Transverse colon (tissue), 4 donors: ENCODE results near the gene SLC37A1. TPM values are rescaled to one million over a fixed set of nuclear protein-coding genes. Genes with fewer than 3 reads are reported as not detected.

Experiments used
- DNase-seq: peaks from one replicate; pipeline ENCODE4 v3.0.0-alpha.2; 2019
- H3K27ac ChIP-seq, 4 donors: fragments of 200-600 bp; sonication (generic); 2 replicates each; pipeline ENCODE4 v1.5.1; 2016 to 2018; ENCODE audit warnings: inconsistent platforms in 4 of 4
- H3K27me3 ChIP-seq: fragments of 200-600 bp; sonication (generic); 2 replicates; pipeline ENCODE4 v1.5.1; 2017; ENCODE audit warnings: inconsistent platforms
- H3K36me3 ChIP-seq, 4 donors: fragments of 200-600 bp; sonication (generic); 2 replicates each; pipeline ENCODE4 v1.5.1; 2017 to 2019; ENCODE audit warnings: inconsistent platforms in 4 of 4
- H3K4me1 ChIP-seq, 4 donors: fragments of 200-600 bp; sonication (generic); 2 replicates each; pipeline ENCODE4 v1.5.1; 2017 to 2020; ENCODE audit warnings: inconsistent platforms in 4 of 4
- H3K4me3 ChIP-seq, 4 donors: fragments of 200-600 bp; sonication (generic); 1 replicate in 1 of 4; 2 replicates in 3 of 4; pipeline versions ENCODE4 v1.5.1 to v1.6.1; 2017 to 2019; ENCODE audit warnings: inconsistent platforms in 4 of 4
- H3K9me3 ChIP-seq, 2 donors: fragments of 200-600 bp; sonication (generic); 2 replicates each; pipeline ENCODE4 v1.5.1; 2017 to 2019; ENCODE audit warnings: inconsistent platforms in 2 of 2
- CTCF ChIP-seq, 5 experiments: fragments of 200-600 bp in 3 of 5; fragments of 450-650 bp in 2 of 5; sonication (generic) in 3 of 5; IDR thresholded peaks; 1 replicate in 2 of 5; 2 replicates in 3 of 5; pipeline ENCODE4 v1.5.1; 2016 to 2017; ENCODE audit warnings: antibody characterized with exemption in 5 of 5, inconsistent platforms in 3 of 5, mild to moderate bottlenecking in 2 of 5, moderate library complexity in 1 of 5
- EP300 ChIP-seq: sonication (generic); formaldehyde crosslinking; IDR thresholded peaks from one replicate; pipeline ENCODE4 v1.6.1; 2017; ENCODE audit warnings: antibody characterized with exemption, low read depth
- POLR2A ChIP-seq: fragments of 450-650 bp; IDR thresholded peaks from one replicate; pipeline ENCODE4 v1.6.1; 2016; ENCODE audit warnings: antibody characterized with exemption, mild to moderate bottlenecking, moderate library complexity
- POLR2AphosphoS5 ChIP-seq, 3 donors: sonication (generic); formaldehyde crosslinking; IDR thresholded peaks; one replicate each; pipeline ENCODE4 v1.6.1; 2016; ENCODE audit warnings: antibody characterized with exemption in 3 of 3
- WGBS, 2 donors: methylation state at CpG; one replicate each; pipeline ENCODE4 v1.1.5; 2018; ENCODE audit warnings: low coverage in 1 of 2; 5-methylcytosine and 5-hydroxymethylcytosine counted together
- in situ Hi-C, 4 donors: fragments of 200-750 bp; cut with MboI; loops; one replicate each; pipeline versions ENCODE4 v1.15.0 to v1.15.1; 2017; ENCODE audit warnings: low sequenced_read_pairs in 3 of 4, low pct_ligation_motif_present in 1 of 4, low pct_unique_long_range_greater_than_20kb in 1 of 4
- intact Hi-C: fragments of 100-400 bp; cut with DNase I; formaldehyde crosslinking; loops from one replicate; pipeline ENCODE4 v1.15.1; 2023; ENCODE audit warnings: low total_unique reads
- total RNA-seq, 4 donors: library from RNA; depleted of rRNA; stranded (reverse); fragments of >200 nt; gene quantifications; one replicate each; pipeline ENCODE4 v1.1.0, GENCODE V29; 2016

Gene SLC37A1
- total RNA-seq, 4 donors from 2014 or later: 80.8 to 139 (median 117) TPM

- peaks cover 0 to 23% (median 11%) of the 10 kb centered on the region in 4 donors for H3K36me3 ChIP-seq
- no peak overlapping the region for H3K27ac ChIP-seq
- in situ Hi-C loops (loop anchor here in 1 of 4 donors (25.0 kb wide), 1 partner anchor 251 kb away; the partner anchor contains the start of gene TFF3), intact Hi-C loops (loop anchor here (10.0 kb wide), 1 partner anchor 1402 kb away; no protein-coding TSS in a partner anchor)
- no peak overlapping the region for H3K4me3 ChIP-seq
- WGBS, 2 donors: 91% methylated on average over 8 of the region's 8 CpGs; no CpG with 5 or more reads in 1 of the 2 donors
- H3K27me3 ChIP-seq: no peaks in the 10 kb centered on the region
- peak; percentile 4 for DNase-seq
- H3K9me3 ChIP-seq: no peaks in the 10 kb centered on the region
- TF ChIP-seq CTCF (IDR thresholded peaks at IDR 0.05) (no peak), POLR2AphosphoS5 (IDR thresholded peaks at IDR 0.05) (no peak), POLR2A (no peak), EP300 (no peak)
- H3K4me1 ChIP-seq: peaks cover 0 to 4% (median 0%) of the 10 kb centered on the region in 4 donors
Observed at GRCh38 chr21:42562816-42563215, 49.2 kb downstream of the SLC37A1 start.

DNA sequence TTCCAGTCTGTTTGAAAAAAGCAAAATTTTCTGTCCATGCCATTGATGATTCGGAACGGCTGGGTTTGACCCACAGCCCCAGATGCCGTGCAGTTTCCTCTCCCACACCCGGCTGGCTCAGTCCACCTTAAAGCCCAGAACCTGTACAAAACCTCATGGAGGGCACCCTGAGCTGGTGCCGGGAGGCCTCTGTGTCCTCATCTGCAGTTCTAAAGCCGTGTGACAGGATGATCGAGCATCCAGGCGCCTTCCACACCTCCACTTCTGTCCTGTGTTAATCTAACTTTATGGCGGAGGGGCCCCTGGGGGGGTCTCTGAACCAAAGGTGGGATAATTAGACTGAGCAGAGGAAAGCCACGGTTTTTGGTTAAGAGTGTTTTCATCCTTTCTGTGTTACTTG, 49.6 kb downstream of the SLC37A1 start:
- TF ChIP-seq POLR2AphosphoS5 (IDR thresholded peaks at IDR 0.05): no peak
- no peak for TF ChIP-seq POLR2A
- TF ChIP-seq EP300: no peak
- no peak for TF ChIP-seq CTCF (IDR thresholded peaks at IDR 0.05)

GRCh38 chr21:42563686-42564085, 50.0 kb downstream of the SLC37A1 start:
- Histone ChIP-seq H3K9me3 (no peaks in the 10 kb centered on the region), H3K27ac (no peak overlapping the region), H3K27me3 (no peaks in the 10 kb centered on the region), H3K36me3 (peaks cover 0 to 20% (median 9%) of the 10 kb centered on the region in 4 donors), H3K4me3 (no peak overlapping the region), H3K4me1 (peaks cover 0 to 4% (median 0%) of the 10 kb centered on the region in 4 donors)
- in situ Hi-C loops: loop anchor here in 1 of 4 donors (25.0 kb wide), 1 partner anchor 251 kb away; the partner anchor contains the start of gene TFF3
- intact Hi-C loops: loop anchor here (10.0 kb wide), 1 partner anchor 1401 kb away; no protein-coding TSS in a partner anchor
- 85 to 97% methylated on average over 9 to 14 of the region's 14 CpGs for WGBS, 2 donors
- peak; percentile 2 for DNase-seq
- no peak for TF ChIP-seq POLR2AphosphoS5 (IDR thresholded peaks at IDR 0.05)
- TF ChIP-seq CTCF (IDR thresholded peaks at IDR 0.05): no peak
- no peak for TF ChIP-seq EP300
- TF ChIP-seq POLR2A: no peak

More for the DNA sequence above, 49.6 kb downstream of the SLC37A1 start:
- intact Hi-C loops: loop anchor here (10.0 kb wide), 1 partner anchor 1402 kb away; no protein-coding TSS in a partner anchor
- Histone ChIP-seq H3K4me3 (no peak overlapping the region), H3K4me1 (peaks cover 0 to 4% (median 0%) of the 10 kb centered on the region in 4 donors), H3K9me3 (no peaks in the 10 kb centered on the region), H3K27ac (no peak overlapping the region), H3K27me3 (no peaks in the 10 kb centered on the region), H3K36me3 (peaks cover 0 to 20% (median 9%) of the 10 kb centered on the region in 4 donors)
- in situ Hi-C loops: loop anchor here in 1 of 4 donors (25.0 kb wide), 1 partner anchor 251 kb away; the partner anchor contains the start of gene TFF3
- 87% methylated on average over 10 of the region's 10 CpGs; no CpG with 5 or more reads in 1 of the 2 donors for WGBS, 2 donors
- peak; percentile 3 for DNase-seq

GRCh38 chr21:42564561-42564971, 50.9 kb downstream of the SLC37A1 start:
- Histone ChIP-seq H3K27me3 (no peaks in the 10 kb centered on the region), H3K9me3 (no peaks in the 10 kb centered on the region), H3K4me1 (peaks cover 0 to 4% (median 0%) of the 10 kb centered on the region in 4 donors), H3K4me3 (no peak overlapping the region), H3K27ac (no peak overlapping the region), H3K36me3 (peaks cover 0 to 21% (median 10%) of the 10 kb centered on the region in 4 donors)
- peak; percentile 5 for DNase-seq
- TF ChIP-seq CTCF (IDR thresholded peaks at IDR 0.05) (no peak), POLR2A (no peak), EP300 (no peak), POLR2AphosphoS5 (IDR thresholded peaks at IDR 0.05) (no peak)
- in situ Hi-C loops: loop anchor here in 1 of 4 donors (25.0 kb wide), 1 partner anchor 252 kb away; the partner anchor contains the start of gene TFF3
- 88% methylated on average over 17 of the region's 17 CpGs; no CpG with 5 or more reads in 1 of the 2 donors for WGBS, 2 donors
- intact Hi-C loops: loop anchor here (10.0 kb wide), 1 partner anchor 1400 kb away; no protein-coding TSS in a partner anchor
